IPS-NIHi11 (cell line): ENCODE data around the gene LPP.
A peak's percentile ranks its signal among the peaks of the same experiment; 100 is the strongest.

Experiments
- DNase-seq: peaks from one replicate; pipeline ENCODE4 v3.0.0; 2012; ENCODE audit warnings: mixed read lengths, low spot score

Gene LPP

DNA sequence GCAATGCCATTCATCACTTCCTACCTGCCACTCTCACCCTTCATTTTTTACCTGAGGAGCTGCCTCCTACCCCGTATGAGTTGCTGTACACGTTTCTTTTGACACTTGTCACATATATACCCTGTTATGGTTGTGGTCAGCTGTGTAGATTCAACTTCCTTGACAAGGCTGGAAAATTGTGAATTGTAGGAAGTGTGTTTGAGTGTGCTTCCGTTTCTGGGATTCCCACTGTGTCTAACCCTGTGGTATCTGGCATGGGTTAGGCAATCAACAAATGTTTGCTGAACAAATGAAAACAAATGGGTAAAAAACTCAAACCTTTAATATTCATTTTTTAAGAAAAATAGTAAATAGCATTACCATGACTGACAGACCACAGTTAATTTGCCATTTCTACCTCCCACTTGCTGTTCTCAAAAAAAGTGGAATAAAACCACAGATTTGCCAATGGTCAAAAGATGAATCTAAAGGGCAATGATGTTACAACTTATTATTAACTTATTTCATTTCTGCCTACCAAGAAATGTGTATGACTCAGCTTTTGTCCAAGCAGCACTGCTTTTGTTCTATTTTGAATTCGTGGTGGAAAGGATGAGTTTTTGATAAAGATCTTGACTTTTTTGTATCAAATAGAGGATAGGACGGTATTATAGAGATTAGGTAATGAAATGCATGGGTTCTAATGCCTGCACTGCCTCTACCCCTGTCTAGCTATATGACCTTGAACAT lies 404.6 kb downstream of the LPP start:
- DNase-seq, result no peak

- no peak for DNase-seq
These were observed 405.1 kb downstream of the LPP start for GRCh38 chr3:188559072-188559429.

DNA sequence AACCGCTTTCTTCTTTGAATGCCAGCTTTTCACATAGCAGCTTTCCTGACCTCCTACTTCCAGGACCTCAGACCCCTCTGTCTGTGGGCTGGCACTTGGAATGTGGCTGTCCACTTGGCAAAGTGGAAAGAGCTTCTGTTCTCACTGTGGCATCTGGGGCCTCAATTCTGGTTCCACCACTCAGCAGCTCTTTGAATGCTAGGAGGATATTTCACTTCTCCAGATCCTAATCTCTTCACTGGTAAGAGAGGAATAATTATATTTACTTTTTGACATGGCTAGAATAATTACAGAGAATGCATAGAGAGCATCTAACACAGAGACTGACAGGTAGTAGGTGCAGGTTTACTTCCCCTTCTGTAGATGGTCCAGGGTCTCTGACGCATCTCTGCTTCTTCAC lies 405.9 kb downstream of the LPP start:
- no peak for DNase-seq

DNA sequence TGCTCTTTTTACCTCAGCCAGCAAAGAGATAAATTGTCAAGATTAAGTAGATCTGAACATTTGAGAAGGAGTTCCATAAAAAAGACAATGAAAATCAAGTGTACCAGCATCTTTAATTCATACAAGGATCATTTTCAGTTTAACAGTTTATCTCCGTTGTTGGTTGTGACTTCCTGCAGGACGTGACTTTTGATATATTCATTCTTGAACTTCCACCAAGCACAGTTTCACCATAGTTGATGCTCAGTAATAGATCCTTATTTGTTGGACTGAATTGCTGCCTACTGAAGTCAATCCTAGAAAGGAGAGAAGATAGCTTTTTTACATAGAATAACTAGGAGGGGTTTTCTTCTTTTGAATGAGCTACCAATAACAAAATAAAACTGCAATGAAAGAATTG lies 408.2 kb downstream of the LPP start:
- DNase-seq, result no peak

DNA sequence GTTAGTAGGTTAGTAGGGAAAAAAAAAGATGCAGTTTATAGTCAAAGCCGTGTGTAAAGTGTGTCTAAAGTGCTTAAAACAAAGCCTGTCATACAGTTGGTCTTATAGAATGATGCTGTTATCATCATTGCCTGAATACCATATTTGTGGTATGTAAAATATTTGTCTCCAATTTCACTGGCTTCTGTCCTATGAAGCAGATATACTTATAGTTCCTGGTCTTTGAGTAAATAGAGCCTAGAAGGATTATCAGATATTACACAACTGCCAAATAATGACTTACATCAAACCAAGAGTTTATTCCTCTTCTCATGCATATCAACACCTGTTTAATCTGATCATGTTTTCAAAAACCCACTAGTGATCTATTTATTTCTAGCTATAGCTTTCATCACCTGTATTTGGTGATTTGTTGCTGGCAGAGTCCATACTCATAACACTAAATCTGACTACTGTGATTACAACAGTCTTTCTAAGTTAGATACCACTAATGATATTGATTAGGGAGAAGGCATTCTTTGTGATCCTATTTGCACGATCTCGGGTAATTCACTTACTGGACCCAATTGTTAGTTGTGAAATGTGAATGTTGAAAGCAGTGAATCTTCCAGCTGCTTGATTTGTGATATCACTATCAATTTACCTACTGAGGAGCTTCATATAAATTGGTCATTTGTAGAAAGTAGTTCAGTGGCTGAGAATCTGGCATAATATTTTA lies 413.7 kb downstream of the LPP start:
- no peak for DNase-seq

DNA sequence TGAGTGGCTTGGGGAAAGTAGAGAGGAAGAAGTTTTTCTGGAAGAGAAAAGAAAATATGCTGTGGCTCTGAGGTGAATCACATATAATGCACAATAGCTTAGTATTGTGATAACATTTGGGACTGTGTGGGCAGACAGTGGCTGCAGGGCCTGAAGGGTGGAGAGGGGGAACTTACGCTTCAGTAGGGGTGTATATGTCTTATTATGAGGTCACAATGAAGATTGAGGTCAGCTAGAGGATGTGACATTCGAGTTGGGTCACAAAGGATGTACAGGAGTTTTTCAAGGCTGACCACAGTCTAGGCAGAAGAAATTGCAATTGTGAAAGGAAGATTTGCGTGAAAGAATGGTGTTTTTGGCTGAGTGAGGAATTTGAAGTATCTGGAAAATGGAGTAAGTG lies 414.8 kb downstream of the LPP start:
- DNase-seq, result no peak

GRCh38 chr3:188571531-188572095 lies 417.7 kb downstream of the LPP start:
- no peak for DNase-seq

DNA sequence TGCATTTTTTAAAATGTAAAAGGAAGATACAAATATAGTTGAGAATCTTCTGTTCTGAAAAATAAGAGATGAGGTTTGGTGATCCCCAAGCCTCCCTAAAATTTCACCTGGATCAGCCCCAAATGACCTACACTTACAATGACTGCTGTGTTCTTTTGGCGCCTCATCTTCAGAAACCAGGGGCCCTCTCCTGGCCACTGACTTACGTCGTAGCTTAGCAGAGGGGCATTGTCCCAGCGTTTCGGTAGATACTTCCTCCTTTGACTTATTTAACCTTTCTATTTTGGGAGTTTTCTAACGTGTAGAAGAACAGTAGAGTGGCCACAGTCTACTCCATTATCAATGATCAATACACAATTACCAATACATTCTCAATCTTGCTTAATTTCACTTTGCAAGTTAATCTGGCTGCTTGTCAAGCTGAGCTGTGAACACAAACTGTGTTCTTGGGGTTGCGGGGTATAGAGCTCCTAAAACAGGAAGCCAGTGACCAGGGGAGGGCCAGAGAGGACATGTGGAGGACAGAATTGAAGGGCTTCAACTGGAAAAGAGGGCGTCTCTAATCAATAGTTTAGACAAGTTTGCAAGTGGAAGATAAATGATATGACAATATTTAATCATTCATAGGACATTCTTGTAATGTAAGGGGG lies 419.5 kb downstream of the LPP start:
- DNase-seq, result peak; percentile 16

DNA sequence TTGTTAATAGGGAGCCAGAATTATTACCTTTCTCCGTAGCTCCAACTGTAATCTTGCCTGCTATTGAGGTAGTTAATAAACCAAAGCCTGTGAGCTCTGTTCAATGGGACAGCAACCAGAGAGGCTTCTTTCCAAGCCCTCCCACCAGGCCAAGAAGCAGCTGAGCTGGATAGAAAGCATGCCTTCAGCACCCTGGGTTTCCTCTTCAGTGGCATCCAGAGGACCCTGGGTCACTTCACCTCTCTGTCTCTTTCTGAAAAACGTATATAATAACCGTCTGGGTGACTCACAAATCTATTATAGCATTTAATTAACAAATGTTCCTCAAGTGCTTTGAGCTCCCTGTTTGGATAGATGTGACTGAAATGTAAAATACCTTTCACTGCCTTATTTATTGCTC lies 420.0 kb downstream of the LPP start:
- peak; percentile 8 for DNase-seq

- no peak for DNase-seq
These were observed 420.9 kb downstream of the LPP start for GRCh38 chr3:188574885-188575284.

DNA sequence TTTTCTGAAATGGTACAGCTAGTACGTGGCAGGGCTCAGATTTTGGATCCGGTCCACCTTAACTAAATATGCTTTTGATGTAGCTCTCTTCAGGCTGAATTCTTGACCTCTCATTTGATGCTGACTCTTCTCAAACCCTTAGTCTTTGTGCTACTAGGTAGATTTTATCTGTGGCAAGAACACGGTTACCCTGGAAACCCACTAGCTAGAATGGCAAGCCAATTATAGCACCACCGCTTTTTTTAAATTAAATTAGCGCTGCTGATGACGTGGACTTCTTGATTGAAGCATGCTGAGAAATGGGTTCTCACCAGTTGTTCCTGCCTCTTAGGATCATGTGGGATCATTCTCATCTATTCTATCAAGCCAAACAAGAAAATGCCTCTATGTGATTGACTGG lies 421.5 kb downstream of the LPP start:
- DNase-seq, result no peak

GRCh38 chr3:188577539-188577938 lies 423.6 kb downstream of the LPP start:
- DNase-seq, result no peak

DNA sequence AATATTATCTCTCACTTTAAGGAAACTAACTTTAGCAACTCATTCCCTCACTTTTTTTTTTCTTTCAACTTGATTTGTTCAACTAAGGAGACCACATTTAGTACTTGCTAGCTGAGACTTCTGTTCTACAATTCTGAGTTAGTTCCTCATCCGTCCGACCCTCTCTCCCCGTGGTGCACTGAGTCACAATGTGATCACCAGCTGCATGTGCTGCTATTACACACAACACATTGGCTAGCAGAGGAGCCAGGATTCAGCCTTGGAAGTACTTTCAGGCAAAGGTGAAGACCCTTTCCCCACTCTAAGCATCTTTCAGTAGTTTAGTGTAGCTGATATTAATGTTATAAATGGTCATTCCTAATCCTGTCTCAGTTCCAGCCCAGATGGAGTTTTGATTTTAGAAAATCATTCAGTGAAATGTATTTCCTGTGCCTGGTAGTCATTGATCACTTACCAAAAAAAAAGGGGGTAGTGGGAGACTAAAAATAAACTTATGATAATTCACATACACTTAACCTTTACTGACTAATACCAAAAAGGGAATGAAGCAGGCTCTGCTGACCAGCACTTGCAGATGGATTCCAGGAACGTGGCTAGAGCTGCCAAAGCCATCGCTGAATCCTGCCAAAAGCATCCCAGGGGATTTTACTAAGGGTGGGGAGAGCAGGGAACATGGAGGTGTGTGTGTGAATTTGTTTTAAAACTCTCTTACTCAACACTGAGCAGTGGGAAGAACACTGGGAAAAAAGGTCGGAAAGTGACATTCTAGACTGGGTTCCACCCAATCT lies 424.8 kb downstream of the LPP start:
- no peak for DNase-seq

GRCh38 chr3:188580223-188580622 lies 426.3 kb downstream of the LPP start:
- no peak for DNase-seq

- no peak for DNase-seq
These were observed 426.7 kb downstream of the LPP start for GRCh38 chr3:188580659-188581058.

- DNase-seq, result no peak
These were observed 427.4 kb downstream of the LPP start for GRCh38 chr3:188581365-188581764.

DNA sequence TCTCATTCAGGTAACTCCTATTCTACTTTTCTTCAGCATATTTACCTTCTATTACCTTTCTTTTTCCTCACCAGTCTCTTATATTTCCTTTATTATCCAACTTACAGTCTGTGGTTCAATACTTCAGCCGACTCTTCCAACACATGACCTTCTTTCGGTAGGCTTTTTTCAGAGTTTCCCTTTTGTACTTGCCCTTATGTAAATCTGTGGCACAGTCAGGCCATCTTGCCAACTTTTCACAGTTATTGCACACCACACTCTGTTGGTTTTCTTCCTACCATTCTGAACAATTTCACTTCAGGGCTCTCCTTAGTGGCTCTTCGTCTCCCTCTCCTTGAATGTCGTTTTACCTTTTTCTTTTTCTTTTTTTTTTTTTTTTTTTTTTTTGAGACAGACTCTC lies 427.8 kb downstream of the LPP start:
- no peak for DNase-seq

DNA sequence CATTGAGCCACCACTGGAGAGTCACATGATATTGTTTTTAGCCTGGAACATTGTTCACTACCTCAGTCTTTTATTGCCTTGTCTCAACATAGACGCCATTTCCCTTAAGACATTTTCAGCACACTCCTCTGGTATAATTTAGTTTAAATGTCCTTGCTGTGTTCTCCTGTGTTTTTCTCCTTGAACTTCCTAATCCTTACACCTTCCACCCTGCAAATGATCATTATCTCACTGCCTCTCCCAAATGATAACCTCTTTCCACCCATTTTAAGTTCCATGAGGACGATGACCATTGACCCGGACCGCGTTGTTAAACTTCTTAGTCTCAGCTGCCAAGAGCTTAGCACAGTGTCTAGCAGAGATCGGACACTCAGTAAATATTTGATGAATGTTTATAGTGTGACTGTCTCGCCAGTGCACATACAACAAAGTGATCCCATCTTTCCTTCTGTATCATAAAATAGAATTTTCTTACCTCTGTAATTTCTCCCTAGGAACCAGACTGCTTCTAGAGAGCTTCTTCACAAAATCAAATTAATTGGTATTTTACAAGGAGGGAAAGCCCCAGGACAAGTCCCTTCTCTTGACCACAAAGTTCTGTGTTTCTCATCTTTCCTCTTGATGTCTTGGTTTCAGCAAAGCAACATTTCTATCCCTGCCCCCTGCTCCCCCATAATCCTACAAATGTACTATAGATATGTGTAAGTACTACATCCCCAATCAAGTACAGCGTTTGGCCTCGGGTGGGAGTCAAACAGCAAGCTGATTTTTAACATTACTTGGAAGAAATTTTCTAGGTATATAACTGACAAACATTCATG lies 429.6 kb downstream of the LPP start:
- DNase-seq, result no peak

DNA sequence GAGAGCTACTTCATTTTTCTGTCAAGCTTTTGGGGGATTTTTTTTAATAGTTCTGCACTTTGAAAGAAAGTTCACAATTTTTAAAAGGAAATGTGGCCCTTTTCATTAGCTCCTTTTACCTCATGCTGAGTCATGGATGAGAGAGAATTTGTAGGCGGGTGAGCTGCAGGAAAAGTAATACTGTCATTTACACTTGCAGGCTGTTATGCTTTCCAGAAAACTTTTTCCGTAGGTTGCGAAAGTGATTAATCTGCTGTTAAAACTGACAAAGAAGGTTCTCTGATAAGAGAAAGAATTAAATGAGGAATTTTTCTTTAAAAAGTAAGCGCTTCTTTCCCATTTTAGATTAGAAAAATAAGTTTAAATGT lies 430.2 kb downstream of the LPP start:
- no peak for DNase-seq

GRCh38 chr3:188584958-188585689 lies 431.2 kb downstream of the LPP start:
- no peak for DNase-seq

GRCh38 chr3:188589071-188589470 lies 435.1 kb downstream of the LPP start:
- DNase-seq, result no peak
